ENCODE data around the gene SLC29A4. TPM values are rescaled to one million over a fixed set of nuclear protein-coding genes. Genes with fewer than 3 reads are reported as not detected.

SLC29A4 gene
- total RNA-seq, 2 donors from 2014 or later = 5.3 TPM; not detected in 1

DNA sequence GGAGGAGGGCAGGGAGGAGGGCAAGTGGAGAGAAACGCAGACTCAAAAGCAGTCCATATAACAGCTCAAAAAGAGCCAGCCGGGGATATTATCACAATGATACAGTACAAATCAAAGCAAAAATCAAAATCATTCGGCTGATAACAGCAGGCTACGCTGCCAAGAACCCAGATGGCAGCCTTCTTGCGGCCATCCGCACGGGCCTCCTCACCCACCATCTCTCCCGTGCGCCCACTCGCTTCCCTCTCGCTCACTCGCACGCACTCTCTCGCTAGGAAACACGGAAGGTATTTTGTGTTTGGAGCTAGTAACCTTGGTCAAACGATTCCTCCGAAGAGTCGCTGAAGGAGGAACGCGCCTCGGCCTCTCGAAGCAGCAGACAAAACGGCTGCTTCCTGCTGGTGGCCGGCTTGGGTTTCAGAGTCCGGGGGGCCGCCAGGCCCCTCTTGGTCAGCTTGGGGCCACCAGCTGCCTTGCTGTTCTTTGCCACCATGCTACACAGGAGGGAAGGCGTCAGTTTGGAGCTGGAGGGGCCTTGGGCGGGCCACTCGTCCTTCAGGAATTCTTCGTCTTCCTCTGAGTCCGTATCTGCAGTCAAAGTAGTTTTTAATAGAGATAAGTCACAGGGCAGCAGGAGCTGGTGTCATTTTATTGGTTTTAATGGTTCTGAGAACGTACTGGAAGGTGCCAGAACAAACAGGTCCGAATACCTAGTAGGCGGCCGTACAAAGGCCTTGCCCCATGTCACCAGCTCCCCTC, 68.9 kb downstream of the SLC29A4 start:
- peaks cover 4 to 7% of the 10 kb centered on the region in 2 donors for H3K36me3 Mint-ChIP-seq
- H3K27ac Mint-ChIP-seq = no peak overlapping the region
- DNase-seq (ENCODE audit: low spot score in 2 of 2) (no peak), ATAC-seq (no peak)
- H3K9me3 Mint-ChIP-seq = no peaks in the 10 kb centered on the region

DNA sequence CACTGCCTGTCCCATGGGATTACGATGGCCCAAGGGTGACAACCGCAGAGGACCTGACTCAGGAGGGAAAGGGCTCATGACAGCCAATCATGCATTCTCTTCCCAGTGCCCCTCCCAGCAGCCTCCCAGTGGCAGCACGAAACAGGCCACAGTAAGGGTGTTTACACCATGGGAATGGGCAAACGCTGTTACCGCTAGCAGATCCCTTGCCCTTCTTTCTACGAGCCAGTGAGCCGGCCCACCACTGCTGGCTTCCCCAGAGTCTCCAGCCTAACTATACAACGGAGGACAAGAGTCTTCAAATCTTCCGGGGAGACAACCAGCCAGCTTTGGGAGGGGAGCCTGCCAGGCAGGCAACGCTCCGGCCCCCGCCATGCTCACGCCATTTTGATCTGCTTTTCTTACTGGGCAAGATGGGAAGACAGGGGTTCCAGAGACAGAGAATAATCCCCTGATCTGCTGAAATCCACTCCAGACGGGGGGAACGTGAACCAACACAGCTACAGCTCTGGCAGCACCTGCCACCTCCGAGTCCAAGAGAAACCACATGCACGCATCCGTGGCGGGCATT, 69.8 kb downstream of the SLC29A4 start:
- H3K27ac Mint-ChIP-seq = no peak overlapping the region
- no peaks in the 10 kb centered on the region for H3K9me3 Mint-ChIP-seq
- peaks cover 4 to 7% of the 10 kb centered on the region in 2 donors for H3K36me3 Mint-ChIP-seq
- DNase-seq (ENCODE audit: low spot score in 2 of 2) = no peak
- no peak for ATAC-seq

- Mint-ChIP-seq H3K36me3 (peaks cover 4 to 7% of the 10 kb centered on the region in 2 donors), H3K9me3 (no peaks in the 10 kb centered on the region), H3K27ac (peak overlapping the region in 1 of 2 donors; percentile 48)
- peak; percentile 16 to 74 for ATAC-seq
- no peak for DNase-seq (ENCODE audit: low spot score in 2 of 2)
These were observed 71.9 kb downstream of the SLC29A4 start for GRCh38 chr7:5354460-5355232.

Other genes with a start within 250 kb of the SLC29A4 start
- gene RBAK, start 237.1 kb upstream of the SLC29A4 start, total RNA-seq = 10 to 100 TPM; 10.1 to 15.3 TPM
- 10 to 100 TPM; 52.2 to 63.2 TPM for gene WIPI2, start 92.7 kb upstream of the SLC29A4 start, total RNA-seq
- 10 to 100 TPM; 46.9 to 47.7 TPM for gene TNRC18, start 140.9 kb downstream of the SLC29A4 start, total RNA-seq
- 10 to 100 TPM in 1 of 2 donors, 1 to 10 TPM in 1; 9.4 to 11.6 TPM for gene FBXL18, start 230.9 kb downstream of the SLC29A4 start, total RNA-seq
- over 10,000 TPM in 1 of 2 donors, 1,000 to 10,000 TPM in 1; 9,203 to 11,527 TPM for gene ACTB, start 247.7 kb downstream of the SLC29A4 start, total RNA-seq